MCF 10A (cell line): ENCODE measurements around the gene ARTN. TPM values are rescaled to one million over a fixed set of nuclear protein-coding genes. Genes with fewer than 3 reads are reported as not detected.

Source experiments
- BruUV-seq: library from RNA; stranded (reverse); fragments of 400-500 nt; replicated peaks from 2 replicates; lab custom pipeline; 2021; lab: Mats Ljungman, UMichigan
- CTCF ChIA-PET: fragments of 300-600 bp; sonication (Branson Sonifier 250); formaldehyde crosslinking; extraction: SDS; loops from one replicate; lab custom pipeline; 2021; ENCODE audit warnings: antibody characterized with exemption, inconsistent platforms; lab: Yijun Ruan, JAX
- POLR2A ChIA-PET: fragments of 300-600, 350-650 bp; sonication (Branson Sonifier 250); formaldehyde crosslinking; extraction: SDS; loops from one replicate; lab custom pipeline; 2020; ENCODE audit warnings: antibody characterized with exemption, inconsistent platforms; lab: Yijun Ruan, JAX
- DNase-seq: peaks from one replicate; pipeline ENCODE4 v3.0.0-alpha.2; 2018; ENCODE audit not compliant: unreplicated experiment
- H3K27ac Mint-ChIP-seq: one replicate; pipeline ENCODE4 v1.8.0; 2022; ENCODE audit warnings: mild to moderate bottlenecking, low read depth, mixed read lengths; ENCODE audit not compliant: unreplicated experiment
- H3K27me3 Mint-ChIP-seq: one replicate; pipeline ENCODE4 v1.8.0; 2022; ENCODE audit warnings: mixed read lengths; ENCODE audit not compliant: insufficient read depth, unreplicated experiment
- H3K36me3 Mint-ChIP-seq: one replicate; pipeline ENCODE4 v1.8.0; 2022; ENCODE audit warnings: mild to moderate bottlenecking, moderate library complexity, mixed read lengths; ENCODE audit not compliant: insufficient read depth, unreplicated experiment
- H3K4me1 Mint-ChIP-seq: one replicate; pipeline ENCODE4 v1.8.0; 2022; ENCODE audit warnings: mixed read lengths; ENCODE audit not compliant: insufficient read depth, unreplicated experiment
- H3K4me3 Mint-ChIP-seq: one replicate; pipeline ENCODE4 v1.8.0; 2022; ENCODE audit warnings: mild to moderate bottlenecking, moderate library complexity, mixed read lengths; ENCODE audit not compliant: unreplicated experiment
- H3K9me3 Mint-ChIP-seq: one replicate; pipeline ENCODE4 v1.8.0; 2022; ENCODE audit warnings: mixed read lengths; ENCODE audit not compliant: unreplicated experiment
- intact Hi-C: fragments of 100-400 bp; cut with micrococcal nuclease; formaldehyde crosslinking; loops from 2 replicates; pipeline ENCODE4 v1.14.1; 2022
- total RNA-seq: library from RNA; stranded (reverse); gene quantifications from 2 replicates; pipeline ENCODE4 v1.2.3, GENCODE V29; 2022
- TF ChIP-seq, protein P1 (sequence below): fragments of 200-600 bp; IDR thresholded peaks from one replicate; pipeline ENCODE4 v1.8.0; 2022; ENCODE audit warnings: antibody characterized with exemption, mild to moderate bottlenecking; ENCODE audit not compliant: unreplicated experiment

Gene ARTN
- total RNA-seq, 1 experiment from 2014 or later, result 1.9 TPM

DNA sequence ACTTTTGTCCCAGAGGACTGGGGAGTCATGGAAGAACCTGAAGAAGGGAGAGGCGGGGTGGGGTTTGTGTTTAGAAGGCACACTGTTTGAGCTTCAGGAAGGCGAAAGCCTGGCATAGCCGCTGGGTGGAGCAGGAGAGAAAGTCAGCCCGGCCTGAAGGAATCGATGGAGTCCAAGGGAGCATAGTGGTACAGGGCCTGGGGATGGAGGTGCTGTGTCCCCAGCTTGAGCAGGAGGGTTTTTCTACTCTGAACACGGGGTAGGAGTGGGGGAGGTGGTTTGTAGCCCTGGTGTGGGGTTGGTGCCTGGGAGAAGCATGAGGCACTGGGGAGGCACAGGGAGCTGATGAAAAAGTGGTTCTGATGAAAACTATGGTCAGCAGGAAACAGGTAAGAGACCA, 53.1 kb downstream of the ARTN start:
- ChIA-PET CTCF (interaction anchor here (0.6 to 1.2 kb wide), 2 partner anchors 12 to 62 kb away, joined by 3 to 6 read pairs; no protein-coding TSS in a partner anchor), POLR2A (no interaction called here)
- no peak overlapping the region for H3K4me3 Mint-ChIP-seq
- no peak overlapping the region for H3K27ac Mint-ChIP-seq
- BruUV-seq, result no TSS peak
- no peaks in the 10 kb centered on the region for H3K27me3 Mint-ChIP-seq
- H3K36me3 Mint-ChIP-seq, result peaks cover 37% of the 10 kb centered on the region
- no peak for DNase-seq
- H3K4me1 Mint-ChIP-seq, result peaks cover 18% of the 10 kb centered on the region
- intact Hi-C loops, result no loop called here
- TF ChIP-seq, protein P1, sequence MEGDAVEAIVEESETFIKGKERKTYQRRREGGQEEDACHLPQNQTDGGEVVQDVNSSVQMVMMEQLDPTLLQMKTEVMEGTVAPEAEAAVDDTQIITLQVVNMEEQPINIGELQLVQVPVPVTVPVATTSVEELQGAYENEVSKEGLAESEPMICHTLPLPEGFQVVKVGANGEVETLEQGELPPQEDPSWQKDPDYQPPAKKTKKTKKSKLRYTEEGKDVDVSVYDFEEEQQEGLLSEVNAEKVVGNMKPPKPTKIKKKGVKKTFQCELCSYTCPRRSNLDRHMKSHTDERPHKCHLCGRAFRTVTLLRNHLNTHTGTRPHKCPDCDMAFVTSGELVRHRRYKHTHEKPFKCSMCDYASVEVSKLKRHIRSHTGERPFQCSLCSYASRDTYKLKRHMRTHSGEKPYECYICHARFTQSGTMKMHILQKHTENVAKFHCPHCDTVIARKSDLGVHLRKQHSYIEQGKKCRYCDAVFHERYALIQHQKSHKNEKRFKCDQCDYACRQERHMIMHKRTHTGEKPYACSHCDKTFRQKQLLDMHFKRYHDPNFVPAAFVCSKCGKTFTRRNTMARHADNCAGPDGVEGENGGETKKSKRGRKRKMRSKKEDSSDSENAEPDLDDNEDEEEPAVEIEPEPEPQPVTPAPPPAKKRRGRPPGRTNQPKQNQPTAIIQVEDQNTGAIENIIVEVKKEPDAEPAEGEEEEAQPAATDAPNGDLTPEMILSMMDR, result no peak
- no peaks in the 10 kb centered on the region for H3K9me3 Mint-ChIP-seq

Other genes with a start within 250 kb of the ARTN start
- gene ST3GAL3, start 226.3 kb upstream of the ARTN start, total RNA-seq, result 22.4 and 24.2 TPM in 2 replicates
- gene IPO13, start 13.1 kb downstream of the ARTN start, total RNA-seq, result 23.9 and 31.4 TPM in 2 replicates
- gene DPH2, start 36.2 kb downstream of the ARTN start, total RNA-seq, result 27.9 and 38.9 TPM in 2 replicates
- gene ATP6V0B, start 41.2 kb downstream of the ARTN start, total RNA-seq, result 120 and 141 TPM in 2 replicates
- gene B4GALT2, start 45.4 kb downstream of the ARTN start, total RNA-seq, result 56.3 and 68.4 TPM in 2 replicates
- 3.6 and 4.8 TPM in 2 replicates for gene CCDC24, start 57.8 kb downstream of the ARTN start, total RNA-seq
- 62.2 and 64.9 TPM in 2 replicates for gene SLC6A9, start 97.7 kb downstream of the ARTN start, total RNA-seq
- gene KLF17, start 185.0 kb downstream of the ARTN start, total RNA-seq, result not detected in 2 replicates
- gene KLF18, start 207.8 kb downstream of the ARTN start, total RNA-seq, result 0.10 TPM in 1 of 2 replicates, not detected in the other